Measurements from ENCODE around the gene ACBD6.

The ACBD6 gene

GRCh38 chr1:180456191-180456590 is 46.2 kb downstream of the ACBD6 start:
- TF ChIP-seq CTCF (IDR thresholded peaks at IDR 0.05; ENCODE audit: low read depth, low read length, missing control alignments) = no peak
- no peak for DNase-seq (ENCODE audit: low read depth)
- in situ Hi-C loops (cut with HindIII; ENCODE audit: low sequenced_read_pairs) = no loop called here
- no peak overlapping the region for H3K4me3 ChIP-seq (ENCODE audit: low read depth, low read length)

GRCh38 chr1:180451504-180451903 is 50.9 kb downstream of the ACBD6 start:
- H3K4me3 ChIP-seq (ENCODE audit: low read depth, low read length) = no peak overlapping the region
- in situ Hi-C loops (cut with HindIII; ENCODE audit: low sequenced_read_pairs) = no loop called here
- no peak for DNase-seq (ENCODE audit: low read depth)
- no peak for TF ChIP-seq CTCF (IDR thresholded peaks at IDR 0.05; ENCODE audit: low read depth, low read length, missing control alignments)

- no peak for TF ChIP-seq CTCF (IDR thresholded peaks at IDR 0.05; ENCODE audit: low read depth, low read length, missing control alignments)
- DNase-seq (ENCODE audit: low read depth) = no peak
- no peak overlapping the region for H3K4me3 ChIP-seq (ENCODE audit: low read depth, low read length)
- in situ Hi-C loops (cut with HindIII; ENCODE audit: low sequenced_read_pairs) = no loop called here
Measured at GRCh38 chr1:180444522-180444921, 57.9 kb downstream of the ACBD6 start.

- in situ Hi-C loops (cut with HindIII; ENCODE audit: low sequenced_read_pairs) = no loop called here
- H3K4me3 ChIP-seq (ENCODE audit: low read depth, low read length) = no peak overlapping the region
- no peak for DNase-seq (ENCODE audit: low read depth)
- TF ChIP-seq CTCF (IDR thresholded peaks at IDR 0.05; ENCODE audit: low read depth, low read length, missing control alignments) = no peak
Measured at GRCh38 chr1:180440335-180440734, 62.0 kb downstream of the ACBD6 start.

GRCh38 chr1:180435566-180435965 is 66.8 kb downstream of the ACBD6 start:
- H3K4me3 ChIP-seq (ENCODE audit: low read depth, low read length) = no peak overlapping the region

GRCh38 chr1:180433873-180434272 is 68.5 kb downstream of the ACBD6 start:
- H3K4me3 ChIP-seq (ENCODE audit: low read depth, low read length) = no peak overlapping the region
- DNase-seq (ENCODE audit: low read depth) = no peak
- in situ Hi-C loops (cut with HindIII; ENCODE audit: low sequenced_read_pairs) = no loop called here
- no peak for TF ChIP-seq CTCF (IDR thresholded peaks at IDR 0.05; ENCODE audit: low read depth, low read length, missing control alignments)

More at GRCh38 chr1:180435566-180435965, 66.8 kb downstream of the ACBD6 start:
- in situ Hi-C loops (cut with HindIII; ENCODE audit: low sequenced_read_pairs) = no loop called here
- TF ChIP-seq CTCF (IDR thresholded peaks at IDR 0.05; ENCODE audit: low read depth, low read length, missing control alignments) = no peak
- DNase-seq (ENCODE audit: low read depth) = no peak

- in situ Hi-C loops (cut with HindIII; ENCODE audit: low sequenced_read_pairs) = no loop called here
- no peak overlapping the region for H3K4me3 ChIP-seq (ENCODE audit: low read depth, low read length)
- no peak for TF ChIP-seq CTCF (IDR thresholded peaks at IDR 0.05; ENCODE audit: low read depth, low read length, missing control alignments)
- no peak for DNase-seq (ENCODE audit: low read depth)
Measured at GRCh38 chr1:180431683-180432082, 70.7 kb downstream of the ACBD6 start.

Measured in astrocyte of the cerebellum (primary cell).